ENCODE results near the gene DNAJA1.
"Not testable (repeated sequence)": the region's sequence is repeated elsewhere in the genome, so short reads cannot be mapped to it uniquely, and the experiment has no call there.

The DNAJA1 gene

GRCh38 chr9:33081128-33081851 lies 56.2 kb downstream of the DNAJA1 start:
- H3K79me2 ChIP-seq (ENCODE audit: insufficient read depth, low read length) = peaks cover 8% of the 10 kb centered on the region
- peak overlapping the region; percentile 89 for H3K9ac ChIP-seq (ENCODE audit: low read depth, low read length, poor library complexity, severe bottlenecking)
- TF ChIP-seq CTCF (conservative IDR thresholded peaks at IDR 0.05; ENCODE audit: low read length) = peak; percentile 91
- no peak for TF ChIP-seq EZH2phosphoT487 (IDR thresholded peaks at IDR 0.05; ENCODE audit: borderline replicate concordance)
- peaks cover 1% of the 10 kb centered on the region for H4K20me1 ChIP-seq (ENCODE audit: insufficient read depth, low read length, poor library complexity, severe bottlenecking)
- no peaks in the 10 kb centered on the region for H3F3A ChIP-seq (ENCODE audit: low read depth)
- H3K9me2 ChIP-seq (replicated peaks; ENCODE audit: low read depth, low read length) = no peaks in the 10 kb centered on the region
- H3K9me3 ChIP-seq (ENCODE audit: insufficient read depth, low read depth, low read length) = no peaks in the 10 kb centered on the region
- H3K36me3 ChIP-seq (ENCODE audit: insufficient read depth, low read length) = no peaks in the 10 kb centered on the region
- H3K4me2 ChIP-seq (ENCODE audit: low read depth, low read length, poor library complexity, severe bottlenecking) = peak overlapping the region; percentile 95
- peak overlapping the region; percentile 76 for H3K4me3 ChIP-seq (ENCODE audit: low read length, poor library complexity, severe bottlenecking)
- H3K27me3 ChIP-seq (ENCODE audit: insufficient read depth, low read length, poor library complexity, severe bottlenecking) = no peaks in the 10 kb centered on the region
- H2AFZ ChIP-seq (ENCODE audit: low read length) = peak overlapping the region; percentile 83
- peaks cover 10% of the 10 kb centered on the region for H3K4me1 ChIP-seq (ENCODE audit: insufficient read depth, low read length, poor library complexity, severe bottlenecking)

GRCh38 chr9:33082128-33082527 lies 57.1 kb downstream of the DNAJA1 start:
- Histone ChIP-seq H3K4me1 (ENCODE audit: insufficient read depth, low read length, poor library complexity, severe bottlenecking) (peaks cover 10% of the 10 kb centered on the region), H2AFZ (ENCODE audit: low read length) (peak overlapping the region; percentile 83; the same call in 1 of the 2 replicates), H3K27me3 (ENCODE audit: insufficient read depth, low read length, poor library complexity, severe bottlenecking) (no peaks in the 10 kb centered on the region), H3K9me2 (replicated peaks; ENCODE audit: low read depth, low read length) (no peaks in the 10 kb centered on the region), H4K20me1 (ENCODE audit: insufficient read depth, low read length, poor library complexity, severe bottlenecking) (no peaks in the 10 kb centered on the region), H3K9me3 (ENCODE audit: insufficient read depth, low read depth, low read length) (no peaks in the 10 kb centered on the region), H3F3A (ENCODE audit: low read depth) (no peaks in the 10 kb centered on the region), H3K79me2 (ENCODE audit: insufficient read depth, low read length) (peaks cover 2% of the 10 kb centered on the region; the same call in 1 of the 2 replicates), H3K9ac (ENCODE audit: low read depth, low read length, poor library complexity, severe bottlenecking) (peak overlapping the region; percentile 89), H3K4me3 (ENCODE audit: low read length, poor library complexity, severe bottlenecking) (no peak overlapping the region), H3K4me2 (ENCODE audit: low read depth, low read length, poor library complexity, severe bottlenecking) (no peak overlapping the region), H3K36me3 (ENCODE audit: insufficient read depth, low read length) (no peaks in the 10 kb centered on the region)
- TF ChIP-seq EZH2phosphoT487 (IDR thresholded peaks at IDR 0.05; ENCODE audit: borderline replicate concordance) = no peak
- no peak for TF ChIP-seq CTCF (conservative IDR thresholded peaks at IDR 0.05; ENCODE audit: low read length)

GRCh38 chr9:33082538-33083326 lies 57.7 kb downstream of the DNAJA1 start:
- peak overlapping the region; percentile 83; the same call in 1 of the 2 replicates for H2AFZ ChIP-seq (ENCODE audit: low read length)
- H3K36me3 ChIP-seq (ENCODE audit: insufficient read depth, low read length) = no peaks in the 10 kb centered on the region
- H3K4me2 ChIP-seq (ENCODE audit: low read depth, low read length, poor library complexity, severe bottlenecking) = no peak overlapping the region
- no peak overlapping the region for H3K9ac ChIP-seq (ENCODE audit: low read depth, low read length, poor library complexity, severe bottlenecking)
- H3K27me3 ChIP-seq (ENCODE audit: insufficient read depth, low read length, poor library complexity, severe bottlenecking) = no peaks in the 10 kb centered on the region
- H3K4me3 ChIP-seq (ENCODE audit: low read length, poor library complexity, severe bottlenecking) = no peak overlapping the region
- peaks cover 10% of the 10 kb centered on the region for H3K4me1 ChIP-seq (ENCODE audit: insufficient read depth, low read length, poor library complexity, severe bottlenecking)
- no peaks in the 10 kb centered on the region for H4K20me1 ChIP-seq (ENCODE audit: insufficient read depth, low read length, poor library complexity, severe bottlenecking)
- H3K9me3 ChIP-seq (ENCODE audit: insufficient read depth, low read depth, low read length) = no peaks in the 10 kb centered on the region
- no peak for TF ChIP-seq CTCF (conservative IDR thresholded peaks at IDR 0.05; ENCODE audit: low read length)
- no peak for TF ChIP-seq EZH2phosphoT487 (IDR thresholded peaks at IDR 0.05; ENCODE audit: borderline replicate concordance)
- no peaks in the 10 kb centered on the region for H3K79me2 ChIP-seq (ENCODE audit: insufficient read depth, low read length)
- H3K9me2 ChIP-seq (replicated peaks; ENCODE audit: low read depth, low read length) = no peaks in the 10 kb centered on the region
- H3F3A ChIP-seq (ENCODE audit: low read depth) = no peaks in the 10 kb centered on the region

- H3F3A ChIP-seq (ENCODE audit: low read depth); H4K20me1 ChIP-seq (ENCODE audit: insufficient read depth, low read length, poor library complexity, severe bottlenecking); H3K79me2 ChIP-seq (ENCODE audit: insufficient read depth, low read length); H2AFZ ChIP-seq (ENCODE audit: low read length); H3K9me2 ChIP-seq (replicated peaks; ENCODE audit: low read depth, low read length); H3K4me2 ChIP-seq (ENCODE audit: low read depth, low read length, poor library complexity, severe bottlenecking); H3K4me3 ChIP-seq (ENCODE audit: low read length, poor library complexity, severe bottlenecking); H3K4me1 ChIP-seq (ENCODE audit: insufficient read depth, low read length, poor library complexity, severe bottlenecking); H3K9me3 ChIP-seq (ENCODE audit: insufficient read depth, low read depth, low read length); H3K9ac ChIP-seq (ENCODE audit: low read depth, low read length, poor library complexity, severe bottlenecking); H3K36me3 ChIP-seq (ENCODE audit: insufficient read depth, low read length); H3K27me3 ChIP-seq (ENCODE audit: insufficient read depth, low read length, poor library complexity, severe bottlenecking): not testable (repeated sequence)
Observed at GRCh38 chr9:33085672-33086071, 60.6 kb downstream of the DNAJA1 start.

All from Loucy (cell line).